SK-N-MC (cell line): ENCODE results near the gene FHIT.

Experiments used
- EZH2 ChIP-seq: fragments of 200-600 bp; sonication (generic); IDR thresholded peaks from one replicate; pipeline ENCODE4 v1.6.1; 2017; ENCODE audit warnings: antibody characterized with exemption
- POLR2AphosphoS5 ChIP-seq: IDR thresholded peaks from 2 replicates; pipeline ENCODE4 v1.6.1; 2012; ENCODE audit warnings: mild to moderate bottlenecking, low read depth, low read length, borderline replicate concordance

- TF ChIP-seq POLR2AphosphoS5 (no peak), EZH2 (no peak)
Measured at GRCh38 chr3:60308808-60309207, 942.4 kb downstream of the FHIT start.
